ENCODE measurements around the gene KNTC1.

- TF ChIP-seq POLR2AphosphoS5 (IDR thresholded peaks at IDR 0.05; ENCODE audit: insufficient read depth in 1 of 2, low read depth in 1 of 2) (no peak), CTCF (IDR thresholded peaks at IDR 0.05) (no peak)
Observed at GRCh38 chr12:122610207-122610606, 83.2 kb downstream of the KNTC1 start.
